HG03066 (cell line): ENCODE results near the gene SLC25A23.
"Not testable (repeated sequence)": the region's sequence is repeated elsewhere in the genome, so short reads cannot be mapped to it uniquely, and the experiment has no call there.

Experiments used
- ATAC-seq: cut with Tn5 transposase; IDR thresholded peaks from one replicate; pipeline ENCODE4 v1.9.1; 2021; ENCODE audit warnings: low read depth; ENCODE audit not compliant: unreplicated experiment

Gene SLC25A23

GRCh38 chr19:6406401-6406800 is 53.2 kb downstream of the SLC25A23 start:
- ATAC-seq, result no peak

GRCh38 chr19:6402837-6403608 is 56.6 kb downstream of the SLC25A23 start:
- ATAC-seq, result no peak

DNA sequence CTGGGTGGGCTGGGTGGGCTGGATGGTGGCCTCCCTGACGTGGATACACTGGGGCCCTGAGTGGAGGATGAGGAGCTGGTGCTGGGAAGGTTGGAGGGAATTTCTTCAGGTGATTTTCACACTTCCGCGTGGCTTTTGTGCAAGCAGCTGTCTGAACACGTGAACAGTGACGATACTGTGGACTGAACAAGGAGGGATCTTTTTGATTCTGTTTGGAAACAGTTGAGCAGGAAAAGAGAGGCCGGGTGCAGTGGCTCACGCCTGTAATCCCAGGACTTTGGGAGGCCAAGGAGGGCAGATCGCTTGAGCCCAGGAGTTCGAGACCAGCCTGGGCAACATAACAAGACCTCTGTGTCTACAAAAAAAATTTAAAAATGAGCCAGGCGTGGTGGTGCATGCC is 57.5 kb downstream of the SLC25A23 start:
- ATAC-seq, result no peak

- ATAC-seq, result not testable (repeated sequence)
Measured at GRCh38 chr19:6400062-6400944, 59.3 kb downstream of the SLC25A23 start.

DNA sequence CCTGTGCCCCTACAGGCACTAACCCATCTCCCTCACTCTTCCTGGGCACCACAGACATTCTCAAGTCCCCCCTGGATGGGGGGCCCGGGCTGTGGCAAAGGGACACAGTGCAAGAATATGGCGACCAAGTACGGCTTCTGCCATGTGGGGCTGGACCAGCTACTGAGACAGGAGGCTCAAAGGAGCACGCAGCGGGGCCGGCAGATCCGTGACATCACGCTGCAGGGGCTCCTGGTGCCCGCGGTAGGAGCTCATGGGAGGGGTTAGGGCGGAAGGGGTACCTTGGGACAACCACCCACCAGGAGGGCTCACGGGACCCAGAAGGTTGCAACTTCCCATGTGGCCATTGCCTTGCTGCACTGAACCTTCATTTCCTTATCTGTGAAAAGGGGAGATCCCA is 63.3 kb downstream of the SLC25A23 start:
- no peak for ATAC-seq

DNA sequence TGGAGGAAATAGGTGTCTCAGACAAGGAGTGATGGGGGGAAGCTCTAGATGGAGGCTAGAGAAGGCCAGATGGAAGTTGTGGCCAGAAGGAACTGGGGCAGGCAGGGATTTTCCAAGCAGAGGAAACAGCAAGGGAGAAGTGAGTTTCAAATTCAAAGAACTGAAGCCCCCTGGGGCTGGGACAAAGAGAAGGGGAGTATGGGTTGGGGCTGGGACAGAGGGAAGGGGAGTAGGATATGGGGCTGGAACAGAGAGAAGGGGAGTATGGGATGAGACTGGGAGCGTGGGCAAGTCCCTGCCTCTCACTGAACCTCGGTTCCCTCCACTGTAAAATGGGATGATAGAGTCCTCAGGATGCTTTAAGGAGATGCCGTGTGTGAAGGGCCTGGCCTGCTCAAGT is 64.8 kb downstream of the SLC25A23 start:
- no peak for ATAC-seq

- ATAC-seq, result peak; percentile 22
Measured at GRCh38 chr19:6393983-6394412, 65.6 kb downstream of the SLC25A23 start.

GRCh38 chr19:6393074-6393982 is 66.3 kb downstream of the SLC25A23 start, which contains the start of gene GTF2F1:
Gene GTF2F1 (minus strand): TSS chr19:6393164. CDS start chr19:6392995, 169 bp downstream.
- ATAC-seq, result peak; percentile 77

GRCh38 chr19:6392221-6393073 is 67.1 kb downstream of the SLC25A23 start:
- no peak for ATAC-seq
